Activated CD8-positive, alpha-beta T cell treated with anti-CD3 and anti-CD28 coated beads for 36 hours (primary cell): ENCODE data around the gene USHBP1. TPM values are rescaled to one million over a fixed set of nuclear protein-coding genes. Genes with fewer than 3 reads are reported as not detected.
A peak's percentile ranks its signal among the peaks of the same experiment; 100 is the strongest.

Source experiments
- ATAC-seq: fragments of 200-7000 bp; cut with Tn5 transposase; one replicate; pipeline ENCODE4 v1.10.0; 2021; ENCODE audit warnings: mild to moderate bottlenecking, moderate library complexity
- CTCF ChIA-PET: fragments of 350-600 bp; sonication (Branson Sonifier 250); formaldehyde crosslinking; loops from one replicate; lab custom pipeline; 2021; ENCODE audit warnings: antibody characterized with exemption; lab: Charles Lee
- POLR2A ChIA-PET: fragments of 350-600 bp; sonication (Branson Sonifier 250); formaldehyde crosslinking; loops from one replicate; lab custom pipeline; 2021; ENCODE audit warnings: antibody characterized with exemption; lab: Charles Lee
- DNase-seq: peaks from one replicate; pipeline ENCODE4 v3.0.0-alpha.2; 2020
- H3K27ac Mint-ChIP-seq: one replicate; pipeline ENCODE4 v1.8.0; 2021; ENCODE audit warnings: mild to moderate bottlenecking, mixed read lengths
- H3K27me3 Mint-ChIP-seq: one replicate; pipeline ENCODE4 v1.8.0; 2021; ENCODE audit warnings: mixed read lengths
- H3K36me3 Mint-ChIP-seq: one replicate; pipeline ENCODE4 v1.8.0; 2021; ENCODE audit warnings: low read depth, mixed read lengths
- H3K4me1 Mint-ChIP-seq: one replicate; pipeline ENCODE4 v1.8.0; 2021; ENCODE audit warnings: low read depth, mixed read lengths
- H3K4me3 Mint-ChIP-seq: one replicate; pipeline ENCODE4 v1.8.0; 2021; ENCODE audit warnings: mild to moderate bottlenecking, moderate library complexity, mixed read lengths
- H3K9me3 Mint-ChIP-seq: one replicate; pipeline ENCODE4 v1.8.0; 2021; ENCODE audit warnings: mixed read lengths
- intact Hi-C: fragments of 100-400 bp; cut with micrococcal nuclease; formaldehyde crosslinking; loops from one replicate; pipeline ENCODE4 v1.10.0; 2022
- total RNA-seq, 2 experiments: library from RNA; stranded (reverse); gene quantifications; one replicate each; pipeline ENCODE4 v1.2.3, GENCODE V29; 2021
- TF ChIP-seq, protein P1 (sequence below): fragments of 200-600 bp; IDR thresholded peaks from one replicate; pipeline ENCODE4 v1.8.0; 2022; ENCODE audit warnings: antibody characterized with exemption, mild to moderate bottlenecking

Gene USHBP1
- total RNA-seq, 2 experiments from 2014 or later: 0.29 TPM; not detected in 1

DNA sequence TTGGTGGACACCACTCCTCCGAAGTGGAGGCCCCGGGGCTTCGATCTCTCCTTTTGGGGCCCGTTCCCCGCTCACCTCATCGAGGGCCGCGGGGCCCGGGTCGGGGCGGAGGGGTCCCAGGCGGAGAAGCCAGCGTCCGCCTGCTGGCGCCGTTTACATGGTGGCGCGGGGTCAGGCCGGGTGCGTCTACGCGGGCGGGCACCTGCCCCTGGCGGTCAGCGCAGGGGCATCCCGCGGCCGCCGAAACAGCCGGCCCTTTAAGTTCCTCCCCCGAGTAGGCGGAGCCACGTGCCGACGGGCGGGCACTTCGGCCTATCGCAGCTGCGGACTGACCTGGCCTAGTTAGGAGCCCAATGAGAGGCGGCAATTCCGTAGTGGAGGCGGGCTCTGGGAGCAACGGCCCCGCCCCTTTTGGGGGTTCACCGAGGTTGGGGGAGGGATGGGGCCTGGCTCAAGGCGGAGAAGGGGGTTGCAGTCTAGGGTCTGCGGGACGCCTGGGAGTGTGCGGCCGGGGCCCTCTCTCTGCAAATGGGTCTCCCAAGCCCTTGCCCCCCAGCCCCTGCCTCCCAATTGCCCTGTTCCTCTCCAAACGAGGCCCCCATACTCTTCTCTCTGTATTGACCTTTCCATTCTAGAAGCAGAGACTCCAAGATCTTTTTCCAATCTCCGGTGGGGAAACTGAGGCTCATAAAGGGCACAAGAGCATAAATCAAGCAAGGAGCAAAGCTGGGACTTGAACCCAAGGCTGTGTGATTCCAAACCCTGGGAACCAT, 38.8 kb upstream of the USHBP1 start, which contains the start of gene ABHD8:
TSS of gene ABHD8 (minus strand) at position 259 of the 773 bp plus-strand sequence. CDS start 1,809 bp downstream, outside the sequence.
- Mint-ChIP-seq H3K27me3 (no peaks in the 10 kb centered on the region), H3K36me3 (peaks cover 6% of the 10 kb centered on the region), H3K9me3 (peaks cover under 1% of the 10 kb centered on the region), H3K27ac (peak within 1 kb of the TSS; percentile 52), H3K4me1 (peaks cover 27% of the 10 kb centered on the region), H3K4me3 (peak within 1 kb of the TSS; percentile 64)
- DNase-seq: peak; percentile 96
- TF ChIP-seq, protein P1, sequence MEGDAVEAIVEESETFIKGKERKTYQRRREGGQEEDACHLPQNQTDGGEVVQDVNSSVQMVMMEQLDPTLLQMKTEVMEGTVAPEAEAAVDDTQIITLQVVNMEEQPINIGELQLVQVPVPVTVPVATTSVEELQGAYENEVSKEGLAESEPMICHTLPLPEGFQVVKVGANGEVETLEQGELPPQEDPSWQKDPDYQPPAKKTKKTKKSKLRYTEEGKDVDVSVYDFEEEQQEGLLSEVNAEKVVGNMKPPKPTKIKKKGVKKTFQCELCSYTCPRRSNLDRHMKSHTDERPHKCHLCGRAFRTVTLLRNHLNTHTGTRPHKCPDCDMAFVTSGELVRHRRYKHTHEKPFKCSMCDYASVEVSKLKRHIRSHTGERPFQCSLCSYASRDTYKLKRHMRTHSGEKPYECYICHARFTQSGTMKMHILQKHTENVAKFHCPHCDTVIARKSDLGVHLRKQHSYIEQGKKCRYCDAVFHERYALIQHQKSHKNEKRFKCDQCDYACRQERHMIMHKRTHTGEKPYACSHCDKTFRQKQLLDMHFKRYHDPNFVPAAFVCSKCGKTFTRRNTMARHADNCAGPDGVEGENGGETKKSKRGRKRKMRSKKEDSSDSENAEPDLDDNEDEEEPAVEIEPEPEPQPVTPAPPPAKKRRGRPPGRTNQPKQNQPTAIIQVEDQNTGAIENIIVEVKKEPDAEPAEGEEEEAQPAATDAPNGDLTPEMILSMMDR: peak; percentile 35
- ATAC-seq: peak; percentile 77
- ChIA-PET POLR2A (interaction anchor here (0.6 to 5.3 kb wide), 3 partner anchors 10 to 102 kb away, joined by 3 to 28 read pairs (median 6); partner anchors contain the start of gene BST2), CTCF (interaction anchor here (1.1 to 3.1 kb wide), 5 partner anchors 11 to 89 kb away, joined by 4 to 27 read pairs (median 7); partner anchors contain the start of gene ANKLE1)
- intact Hi-C loops: no loop called here

GRCh38 chr19:17302391-17303166, 38.0 kb upstream of the USHBP1 start:
- ATAC-seq (no peak), DNase-seq (no peak)
- CTCF ChIA-PET: interaction anchor here (1.1 to 3.1 kb wide), 3 partner anchors 10 to 87 kb away, joined by 4 to 27 read pairs (median 4); no protein-coding TSS in a partner anchor
- Mint-ChIP-seq H3K4me1 (peaks cover 22% of the 10 kb centered on the region), H3K27me3 (no peaks in the 10 kb centered on the region), H3K27ac (no peak overlapping the region), H3K4me3 (peak overlapping the region; percentile 64), H3K36me3 (peaks cover 10% of the 10 kb centered on the region), H3K9me3 (peaks cover 4% of the 10 kb centered on the region)
- intact Hi-C loops: no loop called here
- POLR2A ChIA-PET: interaction anchor here (0.6 to 5.3 kb wide), 2 partner anchors 9 to 28 kb away, joined by 3 to 28 read pairs; no protein-coding TSS in a partner anchor
- TF ChIP-seq, protein P1: no peak

DNA sequence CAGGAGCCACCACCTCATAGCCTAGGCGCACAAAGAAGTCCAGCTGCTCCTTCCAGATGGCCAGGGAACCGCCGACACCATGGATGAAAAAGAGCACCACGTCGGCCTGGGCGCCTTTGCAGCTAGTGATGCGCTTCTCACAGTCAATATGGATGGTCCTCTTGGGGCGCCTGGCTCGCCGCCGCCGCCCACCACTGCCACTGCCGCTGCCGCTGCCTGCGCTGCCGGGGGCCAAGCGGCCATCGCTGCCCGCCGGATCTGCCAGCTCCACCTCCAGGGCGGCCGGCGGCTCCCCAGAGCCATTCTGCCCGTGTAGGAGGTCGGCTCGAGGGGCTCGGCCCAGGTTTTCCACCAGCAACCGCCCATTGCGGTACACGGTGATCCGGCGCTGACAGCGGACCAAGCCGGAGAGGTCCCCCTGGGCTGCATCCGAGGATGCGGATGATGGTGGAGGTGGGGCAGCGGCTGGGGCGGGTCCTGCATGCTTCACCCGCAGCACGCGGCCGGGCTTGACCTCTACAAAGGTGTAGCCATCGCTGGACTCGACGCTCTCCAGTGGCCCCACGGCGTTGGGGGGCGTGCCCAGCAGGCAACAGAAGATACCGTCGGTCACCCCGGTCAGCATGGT, 36.6 kb upstream of the USHBP1 start:
- Mint-ChIP-seq H3K9me3 (peaks cover 4% of the 10 kb centered on the region), H3K27ac (no peak overlapping the region), H3K36me3 (peaks cover 8% of the 10 kb centered on the region), H3K4me3 (no peak overlapping the region), H3K27me3 (no peaks in the 10 kb centered on the region), H3K4me1 (peaks cover 23% of the 10 kb centered on the region)
- ChIA-PET CTCF (no interaction called here), POLR2A (no interaction called here)
- no peak for DNase-seq
- TF ChIP-seq, protein P1: no peak
- no peak for ATAC-seq
- intact Hi-C loops: no loop called here

DNA sequence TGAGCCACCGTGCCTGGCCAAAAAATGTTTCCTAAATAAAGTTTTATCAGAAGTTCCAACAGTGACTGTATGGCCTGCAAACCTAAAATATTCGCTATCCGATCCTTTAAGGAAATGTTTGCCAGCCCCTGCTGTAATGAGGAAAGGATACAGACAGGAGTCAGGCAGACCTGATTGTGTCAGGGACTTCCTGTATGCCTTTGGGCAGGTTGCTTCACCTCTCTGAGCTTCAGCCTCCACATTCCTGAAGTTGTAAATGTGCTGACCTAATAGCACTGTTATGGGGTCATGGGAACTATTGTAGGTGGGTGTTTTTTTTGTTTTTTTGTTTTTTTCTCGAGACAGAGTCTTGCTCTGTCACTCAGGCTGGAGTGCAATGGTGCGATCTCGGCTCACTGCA, 32.4 kb upstream of the USHBP1 start:
- no peaks in the 10 kb centered on the region for H3K27me3 Mint-ChIP-seq
- CTCF ChIA-PET: interaction anchor here (0.8 kb wide), 1 partner anchor 8 kb away, joined by 5 read pairs; the partner anchor contains the start of gene MRPL34
- peaks cover 4% of the 10 kb centered on the region for H3K9me3 Mint-ChIP-seq
- no peak overlapping the region for H3K27ac Mint-ChIP-seq
- H3K4me1 Mint-ChIP-seq: peaks cover 4% of the 10 kb centered on the region
- peaks cover 13% of the 10 kb centered on the region for H3K36me3 Mint-ChIP-seq
- intact Hi-C loops: no loop called here
- TF ChIP-seq, protein P1: no peak
- no peak for DNase-seq
- ATAC-seq: no peak
- POLR2A ChIA-PET: no interaction called here
- no peak overlapping the region for H3K4me3 Mint-ChIP-seq
